ENCODE results near the gene CAMTA1. TPM values are rescaled to one million over a fixed set of nuclear protein-coding genes. Genes with fewer than 3 reads are reported as not detected.

CAMTA1 gene
- polyA plus RNA-seq, 1 experiment: 23.1 TPM

GRCh38 chr1:7346600-7347570 is 561.6 kb downstream of the CAMTA1 start:
- TF ChIP-seq CTCF (IDR thresholded peaks at IDR 0.05; ENCODE audit: insufficient read depth, low read depth, low read length): no peak
- H3K27me3 ChIP-seq (ENCODE audit: control insufficient read depth, insufficient read depth, low read length): no peaks in the 10 kb centered on the region
- ChIA-PET POLR2A (no interaction called here), CTCF (no interaction called here)
- no peaks in the 10 kb centered on the region for H3K36me3 ChIP-seq (ENCODE audit: control insufficient read depth, insufficient read depth, low read length)
- H3K4me3 ChIP-seq (ENCODE audit: low read depth, low read length): no peak overlapping the region
- DNase-seq (ENCODE audit: low read depth): no peak

- ChIA-PET POLR2A (no interaction called here), CTCF (no interaction called here)
- H3K27me3 ChIP-seq (ENCODE audit: control insufficient read depth, insufficient read depth, low read length): no peaks in the 10 kb centered on the region
- DNase-seq (ENCODE audit: low read depth): no peak
- TF ChIP-seq CTCF (IDR thresholded peaks at IDR 0.05; ENCODE audit: insufficient read depth, low read depth, low read length): no peak
- H3K36me3 ChIP-seq (ENCODE audit: control insufficient read depth, insufficient read depth, low read length): no peaks in the 10 kb centered on the region
- no peak overlapping the region for H3K4me3 ChIP-seq (ENCODE audit: low read depth, low read length)
These were observed 562.8 kb downstream of the CAMTA1 start for GRCh38 chr1:7348073-7348472.

GRCh38 chr1:7348580-7348979 is 563.3 kb downstream of the CAMTA1 start:
- no peaks in the 10 kb centered on the region for H3K27me3 ChIP-seq (ENCODE audit: control insufficient read depth, insufficient read depth, low read length)
- POLR2A ChIA-PET: no interaction called here

GRCh38 chr1:7350804-7351203 is 565.5 kb downstream of the CAMTA1 start:
- no peak for DNase-seq (ENCODE audit: low read depth)
- CTCF ChIA-PET: interaction anchor here (0.8 to 1.0 kb wide), 2 partner anchors 16 to 1432 kb away, joined by 3 to 4 read pairs; no protein-coding TSS in a partner anchor
- TF ChIP-seq CTCF (IDR thresholded peaks at IDR 0.05; ENCODE audit: insufficient read depth, low read depth, low read length): no peak

More at GRCh38 chr1:7348580-7348979, 563.3 kb downstream of the CAMTA1 start:
- Histone ChIP-seq H3K36me3 (ENCODE audit: control insufficient read depth, insufficient read depth, low read length) (no peaks in the 10 kb centered on the region), H3K4me3 (ENCODE audit: low read depth, low read length) (no peak overlapping the region)
- DNase-seq (ENCODE audit: low read depth): no peak
- no peak for TF ChIP-seq CTCF (IDR thresholded peaks at IDR 0.05; ENCODE audit: insufficient read depth, low read depth, low read length)
- CTCF ChIA-PET: no interaction called here

GRCh38 chr1:7351649-7352048 is 566.4 kb downstream of the CAMTA1 start:
- TF ChIP-seq CTCF (IDR thresholded peaks at IDR 0.05; ENCODE audit: insufficient read depth, low read depth, low read length): no peak
- no peak for DNase-seq (ENCODE audit: low read depth)
- ChIA-PET CTCF (interaction anchor here (0.8 to 1.0 kb wide), 2 partner anchors 17 to 1433 kb away, joined by 3 to 4 read pairs; no protein-coding TSS in a partner anchor), POLR2A (no interaction called here)
- Histone ChIP-seq H3K36me3 (ENCODE audit: control insufficient read depth, insufficient read depth, low read length) (no peaks in the 10 kb centered on the region), H3K27me3 (ENCODE audit: control insufficient read depth, insufficient read depth, low read length) (no peaks in the 10 kb centered on the region), H3K4me3 (ENCODE audit: low read depth, low read length) (no peak overlapping the region)

More at GRCh38 chr1:7350804-7351203, 565.5 kb downstream of the CAMTA1 start:
- Histone ChIP-seq H3K36me3 (ENCODE audit: control insufficient read depth, insufficient read depth, low read length) (no peaks in the 10 kb centered on the region), H3K4me3 (ENCODE audit: low read depth, low read length) (no peak overlapping the region), H3K27me3 (ENCODE audit: control insufficient read depth, insufficient read depth, low read length) (no peaks in the 10 kb centered on the region)
- POLR2A ChIA-PET: no interaction called here
